Measurements from ENCODE around the gene ZBED1.

The ZBED1 gene

DNA sequence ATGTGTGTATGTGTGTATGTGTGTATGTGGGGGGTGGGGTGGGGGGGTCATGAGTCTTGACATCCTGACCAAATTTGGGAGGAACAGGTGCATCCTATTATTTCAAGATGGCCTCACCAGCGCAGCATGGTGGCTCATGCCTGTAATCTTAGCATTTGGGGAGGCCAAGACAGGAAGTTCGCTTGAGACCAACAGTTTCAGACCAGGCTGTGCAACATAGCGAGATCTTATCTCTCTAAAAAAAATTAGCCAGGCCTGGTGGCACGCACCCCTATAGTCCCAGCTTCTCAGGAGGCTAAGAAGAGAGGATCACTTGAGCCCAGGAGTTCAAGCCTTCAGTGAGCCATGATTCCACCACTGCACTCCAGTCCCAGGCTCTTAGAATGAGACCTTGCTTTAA is 47.0 kb upstream of the ZBED1 start:
- H3K4me2 ChIP-seq (ENCODE audit: low read depth, low read length, poor library complexity, severe bottlenecking): no peak overlapping the region
- H3K79me2 ChIP-seq (ENCODE audit: insufficient read depth, low read length): no peaks in the 10 kb centered on the region
- H3K27me3 ChIP-seq (ENCODE audit: low read length): no peaks in the 10 kb centered on the region
- no peaks in the 10 kb centered on the region for H4K20me1 ChIP-seq (ENCODE audit: low read depth, low read length)
- no peak overlapping the region for H3K27ac ChIP-seq (ENCODE audit: low read depth, low read length)
- H3K9me3 ChIP-seq (ENCODE audit: insufficient read depth, low read length): no peaks in the 10 kb centered on the region
- no peak overlapping the region for H2AFZ ChIP-seq (ENCODE audit: low read depth, low read length, severe bottlenecking)
- TF ChIP-seq CTCF (IDR thresholded peaks at IDR 0.05; ENCODE audit: insufficient read depth, low read length, poor library complexity, severe bottlenecking) (no peak), EZH2phosphoT487 (conservative IDR thresholded peaks at IDR 0.05; ENCODE audit: low read length) (no peak)
- no peaks in the 10 kb centered on the region for H3F3A ChIP-seq (ENCODE audit: insufficient read depth)
- H3K36me3 ChIP-seq (ENCODE audit: low read length): no peaks in the 10 kb centered on the region
- no peak overlapping the region for H3K9ac ChIP-seq (ENCODE audit: low read length)
- no peaks in the 10 kb centered on the region for H3K9me2 ChIP-seq (replicated peaks; ENCODE audit: insufficient read depth, low read length)
- H3K4me3 ChIP-seq (ENCODE audit: insufficient read depth, low read length, poor library complexity, severe bottlenecking): no peak overlapping the region

DNA sequence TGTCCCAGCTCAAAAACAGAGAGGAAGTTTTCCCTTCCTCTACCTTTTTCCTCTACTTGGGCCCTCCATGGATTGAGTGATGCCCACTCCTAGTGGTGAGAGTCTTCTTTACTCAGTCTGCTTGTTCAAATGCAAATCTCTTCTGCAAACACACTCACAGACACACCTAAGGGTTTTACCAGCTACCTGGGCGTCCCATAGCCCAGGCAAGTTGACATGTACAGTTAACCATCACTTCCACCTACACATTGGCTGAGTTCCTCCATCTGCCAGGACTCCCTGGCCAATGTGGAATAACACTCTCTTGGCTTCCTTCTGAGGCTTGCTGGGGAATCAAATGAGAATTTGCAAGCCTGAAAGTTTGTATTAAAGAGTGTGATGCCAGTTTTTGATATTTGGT is 45.7 kb upstream of the ZBED1 start:
- Histone ChIP-seq H3K27me3 (ENCODE audit: low read length) (no peaks in the 10 kb centered on the region), H3K9me3 (ENCODE audit: insufficient read depth, low read length) (no peaks in the 10 kb centered on the region), H4K20me1 (ENCODE audit: low read depth, low read length) (no peaks in the 10 kb centered on the region), H3K27ac (ENCODE audit: low read depth, low read length) (no peak overlapping the region), H2AFZ (ENCODE audit: low read depth, low read length, severe bottlenecking) (no peak overlapping the region), H3F3A (ENCODE audit: insufficient read depth) (no peaks in the 10 kb centered on the region), H3K9ac (ENCODE audit: low read length) (no peak overlapping the region), H3K36me3 (ENCODE audit: low read length) (no peaks in the 10 kb centered on the region), H3K4me2 (ENCODE audit: low read depth, low read length, poor library complexity, severe bottlenecking) (no peak overlapping the region), H3K79me2 (ENCODE audit: insufficient read depth, low read length) (no peaks in the 10 kb centered on the region), H3K9me2 (replicated peaks; ENCODE audit: insufficient read depth, low read length) (no peaks in the 10 kb centered on the region), H3K4me3 (ENCODE audit: insufficient read depth, low read length, poor library complexity, severe bottlenecking) (no peak overlapping the region)
- TF ChIP-seq EZH2phosphoT487 (conservative IDR thresholded peaks at IDR 0.05; ENCODE audit: low read length) (no peak), CTCF (IDR thresholded peaks at IDR 0.05; ENCODE audit: insufficient read depth, low read length, poor library complexity, severe bottlenecking) (no peak)

GRCh38 chrX:2545144-2545543 is 44.4 kb upstream of the ZBED1 start:
- H3K36me3 ChIP-seq (ENCODE audit: low read length): no peaks in the 10 kb centered on the region
- H3F3A ChIP-seq (ENCODE audit: insufficient read depth): no peaks in the 10 kb centered on the region
- H3K4me3 ChIP-seq (ENCODE audit: insufficient read depth, low read length, poor library complexity, severe bottlenecking): no peak overlapping the region
- no peaks in the 10 kb centered on the region for H3K79me2 ChIP-seq (ENCODE audit: insufficient read depth, low read length)
- no peaks in the 10 kb centered on the region for H3K9me2 ChIP-seq (replicated peaks; ENCODE audit: insufficient read depth, low read length)
- no peak overlapping the region for H3K9ac ChIP-seq (ENCODE audit: low read length)
- H4K20me1 ChIP-seq (ENCODE audit: low read depth, low read length): no peaks in the 10 kb centered on the region
- no peak overlapping the region for H3K27ac ChIP-seq (ENCODE audit: low read depth, low read length)
- no peak overlapping the region for H3K4me2 ChIP-seq (ENCODE audit: low read depth, low read length, poor library complexity, severe bottlenecking)
- no peak overlapping the region for H2AFZ ChIP-seq (ENCODE audit: low read depth, low read length, severe bottlenecking)
- TF ChIP-seq CTCF (IDR thresholded peaks at IDR 0.05; ENCODE audit: insufficient read depth, low read length, poor library complexity, severe bottlenecking) (no peak), EZH2phosphoT487 (conservative IDR thresholded peaks at IDR 0.05; ENCODE audit: low read length) (no peak)
- H3K27me3 ChIP-seq (ENCODE audit: low read length): no peaks in the 10 kb centered on the region
- H3K9me3 ChIP-seq (ENCODE audit: insufficient read depth, low read length): no peaks in the 10 kb centered on the region
